Dendritic cell treated with granulocyte-macrophage colony-stimulating factor and Interleukin-4, amounts not matched to agents 40 ng/mL and 50 ng/mL, for 4 days (primary cell): Measurements from ENCODE around the gene EDAR.

Source experiments
- H3K27ac Mint-ChIP-seq: one replicate; pipeline ENCODE4 v1.8.0; 2022; ENCODE audit warnings: mild to moderate bottlenecking, mixed read lengths
- H3K27me3 Mint-ChIP-seq: one replicate; pipeline ENCODE4 v1.8.0; 2022; ENCODE audit warnings: mild to moderate bottlenecking, mixed read lengths
- H3K36me3 Mint-ChIP-seq: one replicate; pipeline ENCODE4 v1.8.0; 2022; ENCODE audit warnings: low read depth, mixed read lengths
- H3K4me1 Mint-ChIP-seq: one replicate; pipeline ENCODE4 v1.8.0; 2022; ENCODE audit warnings: low read depth, mixed read lengths
- H3K4me3 Mint-ChIP-seq: one replicate; pipeline ENCODE4 v1.8.0; 2022; ENCODE audit warnings: mild to moderate bottlenecking, moderate library complexity, mixed read lengths
- H3K9me3 Mint-ChIP-seq: one replicate; pipeline ENCODE4 v1.8.0; 2022; ENCODE audit warnings: mixed read lengths
- intact Hi-C: fragments of 100-400 bp; cut with micrococcal nuclease; formaldehyde crosslinking; loops from one replicate; pipeline ENCODE4 v1.15.0; 2022

EDAR gene

GRCh38 chr2:109017017-109017416, 28.0 kb upstream of the EDAR start:
- Mint-ChIP-seq H3K36me3 (no peaks in the 10 kb centered on the region), H3K4me3 (no peak overlapping the region), H3K9me3 (no peaks in the 10 kb centered on the region), H3K27ac (no peak overlapping the region), H3K27me3 (no peaks in the 10 kb centered on the region), H3K4me1 (no peaks in the 10 kb centered on the region)
- intact Hi-C loops: no loop called here

GRCh38 chr2:109016376-109016775, 27.4 kb upstream of the EDAR start:
- no peaks in the 10 kb centered on the region for H3K36me3 Mint-ChIP-seq
- intact Hi-C loops: no loop called here
- H3K4me3 Mint-ChIP-seq: no peak overlapping the region
- H3K27me3 Mint-ChIP-seq: no peaks in the 10 kb centered on the region
- no peaks in the 10 kb centered on the region for H3K4me1 Mint-ChIP-seq
- H3K27ac Mint-ChIP-seq: no peak overlapping the region
- H3K9me3 Mint-ChIP-seq: no peaks in the 10 kb centered on the region

GRCh38 chr2:109014476-109014875, 25.5 kb upstream of the EDAR start:
- no peaks in the 10 kb centered on the region for H3K36me3 Mint-ChIP-seq
- no peak overlapping the region for H3K4me3 Mint-ChIP-seq
- H3K9me3 Mint-ChIP-seq: no peaks in the 10 kb centered on the region
- H3K27ac Mint-ChIP-seq: no peak overlapping the region
- peaks cover 3% of the 10 kb centered on the region for H3K27me3 Mint-ChIP-seq
- H3K4me1 Mint-ChIP-seq: no peaks in the 10 kb centered on the region
- intact Hi-C loops: no loop called here

GRCh38 chr2:109013051-109013450, 24.0 kb upstream of the EDAR start:
- Mint-ChIP-seq H3K9me3 (no peaks in the 10 kb centered on the region), H3K4me1 (no peaks in the 10 kb centered on the region), H3K27me3 (peaks cover 3% of the 10 kb centered on the region), H3K27ac (no peak overlapping the region), H3K4me3 (no peak overlapping the region), H3K36me3 (no peaks in the 10 kb centered on the region)
- intact Hi-C loops: no loop called here

GRCh38 chr2:109009920-109010610, 21.0 kb upstream of the EDAR start:
- intact Hi-C loops: no loop called here
- H3K9me3 Mint-ChIP-seq: no peaks in the 10 kb centered on the region
- H3K36me3 Mint-ChIP-seq: no peaks in the 10 kb centered on the region
- no peaks in the 10 kb centered on the region for H3K4me1 Mint-ChIP-seq
- no peak overlapping the region for H3K27ac Mint-ChIP-seq
- no peak overlapping the region for H3K4me3 Mint-ChIP-seq
- peaks cover 3% of the 10 kb centered on the region for H3K27me3 Mint-ChIP-seq

- Mint-ChIP-seq H3K27me3 (peaks cover 3% of the 10 kb centered on the region), H3K4me1 (no peaks in the 10 kb centered on the region), H3K9me3 (no peaks in the 10 kb centered on the region), H3K36me3 (no peaks in the 10 kb centered on the region), H3K27ac (no peak overlapping the region), H3K4me3 (no peak overlapping the region)
- intact Hi-C loops: no loop called here
Measured at GRCh38 chr2:109006971-109007370, 18.0 kb upstream of the EDAR start.

- no peak overlapping the region for H3K27ac Mint-ChIP-seq
Measured at GRCh38 chr2:109005686-109006204, 16.7 kb upstream of the EDAR start.

GRCh38 chr2:109001201-109001600, 12.2 kb upstream of the EDAR start:
- Mint-ChIP-seq H3K27me3 (no peaks in the 10 kb centered on the region), H3K9me3 (no peaks in the 10 kb centered on the region), H3K4me1 (no peaks in the 10 kb centered on the region), H3K36me3 (no peaks in the 10 kb centered on the region), H3K4me3 (no peak overlapping the region), H3K27ac (no peak overlapping the region)
- intact Hi-C loops: no loop called here

More at GRCh38 chr2:109005686-109006204, 16.7 kb upstream of the EDAR start:
- peaks cover 1% of the 10 kb centered on the region for H3K27me3 Mint-ChIP-seq
- no peaks in the 10 kb centered on the region for H3K4me1 Mint-ChIP-seq
- no peaks in the 10 kb centered on the region for H3K36me3 Mint-ChIP-seq
- H3K9me3 Mint-ChIP-seq: no peaks in the 10 kb centered on the region
- H3K4me3 Mint-ChIP-seq: no peak overlapping the region
- intact Hi-C loops: no loop called here

- no peak overlapping the region for H3K27ac Mint-ChIP-seq
- no peaks in the 10 kb centered on the region for H3K9me3 Mint-ChIP-seq
- H3K27me3 Mint-ChIP-seq: no peaks in the 10 kb centered on the region
- H3K4me1 Mint-ChIP-seq: no peaks in the 10 kb centered on the region
- H3K36me3 Mint-ChIP-seq: no peaks in the 10 kb centered on the region
- intact Hi-C loops: no loop called here
- H3K4me3 Mint-ChIP-seq: no peak overlapping the region
Measured at GRCh38 chr2:109000738-109001137, 11.7 kb upstream of the EDAR start.

GRCh38 chr2:108998911-108999310, 9.9 kb upstream of the EDAR start:
- Mint-ChIP-seq H3K27ac (no peak overlapping the region), H3K9me3 (no peaks in the 10 kb centered on the region), H3K4me3 (no peak overlapping the region), H3K36me3 (no peaks in the 10 kb centered on the region), H3K4me1 (no peaks in the 10 kb centered on the region), H3K27me3 (no peaks in the 10 kb centered on the region)
- intact Hi-C loops: no loop called here

- intact Hi-C loops: no loop called here
- Mint-ChIP-seq H3K9me3 (no peaks in the 10 kb centered on the region), H3K27ac (no peak overlapping the region), H3K4me3 (no peak overlapping the region), H3K4me1 (no peaks in the 10 kb centered on the region), H3K27me3 (peaks cover 2% of the 10 kb centered on the region), H3K36me3 (no peaks in the 10 kb centered on the region)
Measured at GRCh38 chr2:108994178-108994577, 5.2 kb upstream of the EDAR start.

GRCh38 chr2:108993095-108993937, 4.3 kb upstream of the EDAR start:
- H3K27ac Mint-ChIP-seq: no peak overlapping the region
- H3K27me3 Mint-ChIP-seq: peaks cover 4% of the 10 kb centered on the region
- intact Hi-C loops: no loop called here
- no peaks in the 10 kb centered on the region for H3K36me3 Mint-ChIP-seq
- no peaks in the 10 kb centered on the region for H3K9me3 Mint-ChIP-seq
- no peaks in the 10 kb centered on the region for H3K4me1 Mint-ChIP-seq
- no peak overlapping the region for H3K4me3 Mint-ChIP-seq

GRCh38 chr2:108988076-108988795, 784 bp downstream of the EDAR start:
- no peaks in the 10 kb centered on the region for H3K36me3 Mint-ChIP-seq
- intact Hi-C loops: no loop called here
- H3K4me3 Mint-ChIP-seq: no peak overlapping the region
- H3K4me1 Mint-ChIP-seq: no peaks in the 10 kb centered on the region
- H3K9me3 Mint-ChIP-seq: no peaks in the 10 kb centered on the region
- no peak overlapping the region for H3K27ac Mint-ChIP-seq
- H3K27me3 Mint-ChIP-seq: peaks cover 8% of the 10 kb centered on the region

GRCh38 chr2:108986916-108987510, 2.0 kb downstream of the EDAR start:
- Mint-ChIP-seq H3K9me3 (no peaks in the 10 kb centered on the region), H3K27me3 (peaks cover 8% of the 10 kb centered on the region), H3K27ac (no peak overlapping the region), H3K4me3 (no peak overlapping the region), H3K36me3 (no peaks in the 10 kb centered on the region), H3K4me1 (no peaks in the 10 kb centered on the region)
- intact Hi-C loops: no loop called here
